Colon (tissue), 2 donors: ENCODE measurements around the gene RBM18.

Experiments
- FAIRE-seq: peaks from 2 replicates; lab custom pipeline; 2012; peaks lifted over from hg19 to GRCh38; lab: Jason Lieb, UNC
- donor health status: control.
- donor health status: control.

RBM18 gene, protein sequence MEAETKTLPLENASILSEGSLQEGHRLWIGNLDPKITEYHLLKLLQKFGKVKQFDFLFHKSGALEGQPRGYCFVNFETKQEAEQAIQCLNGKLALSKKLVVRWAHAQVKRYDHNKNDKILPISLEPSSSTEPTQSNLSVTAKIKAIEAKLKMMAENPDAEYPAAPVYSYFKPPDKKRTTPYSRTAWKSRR

DNA sequence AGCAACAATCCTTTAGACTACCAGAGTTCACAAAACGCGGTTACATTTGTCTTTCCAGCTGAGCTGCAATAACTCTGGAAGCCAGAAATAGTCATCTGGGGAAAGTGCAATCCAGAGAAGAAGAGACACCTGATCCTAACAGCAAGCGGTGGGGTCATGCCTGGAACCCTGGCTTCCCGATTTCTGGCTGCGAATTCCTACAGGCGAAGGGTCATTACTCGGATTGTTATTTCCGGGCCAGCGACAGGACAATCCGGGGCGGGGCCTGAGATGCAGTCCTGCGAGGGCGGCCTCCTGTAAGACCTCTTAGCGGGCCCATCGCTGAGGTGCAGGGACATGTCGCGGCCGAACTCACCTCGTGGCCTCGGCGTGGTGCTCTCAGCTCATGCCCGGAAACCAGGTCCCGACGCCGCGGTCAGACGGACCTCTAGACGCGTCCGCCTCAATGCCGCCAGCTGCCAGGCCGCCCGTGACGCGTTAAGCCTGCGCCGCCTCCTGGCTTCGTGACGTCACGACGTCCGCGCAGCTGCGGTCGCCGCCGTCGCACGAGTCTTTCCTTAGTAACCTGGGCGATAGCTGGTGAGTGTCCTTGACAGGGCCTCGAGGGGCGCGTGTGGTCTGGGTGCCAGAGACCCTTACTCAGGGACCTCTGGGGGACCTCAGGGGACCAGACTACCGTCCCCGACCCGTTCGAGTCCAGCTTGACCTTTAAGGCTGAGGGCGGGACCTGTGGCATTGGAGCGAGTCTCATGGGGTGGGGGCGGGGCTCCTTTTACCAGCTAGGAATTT, at the start of gene RBM18, which contains the start of gene MRRF:
RBM18 (minus strand) TSS at position 481 of the 789 bp plus-strand sequence. CDS start 3,348 bp downstream, outside the sequence.
MRRF (plus strand) TSS at position 523 of the 789 bp plus-strand sequence. CDS start 6,010 bp downstream, outside the sequence.
- FAIRE-seq: no peak

DNA sequence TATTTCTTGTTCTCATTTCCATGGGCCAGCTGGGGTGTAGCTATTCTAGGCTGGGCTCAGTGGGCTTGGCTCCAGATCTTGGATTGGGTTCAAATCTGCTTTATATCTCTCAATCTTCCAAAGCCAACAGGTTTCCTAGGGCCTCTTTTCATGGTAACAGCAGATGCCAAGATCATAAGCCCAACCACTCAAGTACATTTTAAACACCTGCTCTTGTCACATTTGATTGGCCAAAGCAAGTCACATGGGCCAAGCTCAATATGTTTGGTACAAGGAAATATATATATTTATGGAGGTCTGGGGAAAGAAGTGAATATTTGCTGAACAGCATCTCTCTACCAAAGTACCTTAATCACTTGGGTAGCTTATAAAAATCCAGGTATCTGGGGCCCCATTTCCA, 49.5 kb upstream of the RBM18 start:
- FAIRE-seq: no peak

DNA sequence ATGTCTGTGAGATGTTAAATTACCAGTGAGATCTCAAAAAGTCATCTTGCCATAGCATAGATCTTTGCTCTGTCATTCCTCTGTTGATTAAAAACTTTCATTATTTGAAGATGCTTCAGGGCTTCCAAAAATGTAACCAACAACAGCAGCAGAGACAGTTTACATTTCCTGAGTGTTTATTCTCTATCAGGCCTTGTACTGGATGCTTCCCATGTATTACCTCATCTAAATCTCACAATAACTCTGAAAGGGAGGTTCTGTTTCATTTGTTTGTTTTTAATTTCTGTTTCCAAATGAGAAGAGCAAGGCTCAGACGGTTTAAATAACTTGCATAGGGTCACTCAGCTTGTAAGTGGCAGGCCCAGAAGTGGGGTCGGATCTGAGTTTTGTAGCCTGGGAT, 45.2 kb upstream of the RBM18 start:
- FAIRE-seq: no peak

DNA sequence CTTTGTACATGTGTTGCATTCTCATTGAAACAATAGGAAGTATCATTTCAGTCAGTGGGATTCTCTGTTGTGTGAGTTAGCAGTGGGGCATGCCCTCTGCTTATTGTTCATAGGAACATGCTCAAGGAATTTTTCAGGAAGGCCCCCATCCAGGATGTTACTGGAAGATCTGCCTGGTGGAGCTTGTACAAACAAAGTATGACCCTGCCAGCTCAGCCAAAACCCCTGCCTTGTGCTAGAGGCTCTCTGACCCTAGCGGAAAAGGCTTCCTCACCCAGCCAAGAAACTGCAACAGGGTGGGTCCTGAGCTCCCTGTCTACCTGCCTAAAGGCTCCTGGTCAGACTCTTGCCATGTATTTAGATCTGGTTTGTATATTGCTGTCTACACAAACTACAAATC, 43.3 kb upstream of the RBM18 start:
- FAIRE-seq: no peak

GRCh38 chr9:122307061-122307460, 42.4 kb upstream of the RBM18 start:
- no peak for FAIRE-seq

DNA sequence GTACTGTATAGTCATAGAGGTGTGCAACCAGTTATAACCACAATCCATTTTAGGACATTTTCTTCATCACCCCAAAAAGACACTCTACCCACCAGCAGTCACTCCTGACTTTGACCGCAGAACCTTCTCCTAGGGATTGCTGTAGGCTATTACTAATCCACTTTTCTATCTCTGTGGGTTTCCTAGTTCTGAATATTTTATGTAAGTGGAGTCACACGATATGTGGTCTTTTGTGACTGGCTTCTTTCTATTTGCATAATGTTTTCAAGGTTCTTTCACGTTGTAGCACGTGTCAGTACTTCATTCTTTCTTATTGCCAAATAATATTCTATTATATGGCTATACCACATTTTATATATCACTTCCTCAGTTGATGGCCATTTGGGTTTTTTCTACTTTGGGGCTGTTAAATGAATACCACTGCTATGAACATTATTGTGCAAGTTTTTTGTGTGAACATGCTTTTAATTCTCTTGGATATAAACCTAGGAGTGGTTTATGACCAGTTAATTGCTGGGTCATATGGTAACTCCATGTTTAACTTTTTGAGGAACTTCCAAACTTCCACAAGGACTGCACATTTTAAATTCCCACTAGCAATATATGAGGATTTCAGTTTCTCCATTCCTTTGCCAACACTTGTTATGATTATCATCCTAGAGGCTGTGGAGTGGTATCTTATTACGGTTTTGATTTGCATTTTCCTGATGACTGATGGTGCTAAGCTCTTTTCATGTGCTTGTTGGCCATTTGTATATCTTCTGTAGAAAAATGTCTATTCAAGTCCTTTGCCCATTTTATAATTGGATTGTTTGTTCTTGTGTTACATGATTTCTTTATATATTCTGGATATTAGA, 37.8 kb upstream of the RBM18 start:
- FAIRE-seq: no peak

DNA sequence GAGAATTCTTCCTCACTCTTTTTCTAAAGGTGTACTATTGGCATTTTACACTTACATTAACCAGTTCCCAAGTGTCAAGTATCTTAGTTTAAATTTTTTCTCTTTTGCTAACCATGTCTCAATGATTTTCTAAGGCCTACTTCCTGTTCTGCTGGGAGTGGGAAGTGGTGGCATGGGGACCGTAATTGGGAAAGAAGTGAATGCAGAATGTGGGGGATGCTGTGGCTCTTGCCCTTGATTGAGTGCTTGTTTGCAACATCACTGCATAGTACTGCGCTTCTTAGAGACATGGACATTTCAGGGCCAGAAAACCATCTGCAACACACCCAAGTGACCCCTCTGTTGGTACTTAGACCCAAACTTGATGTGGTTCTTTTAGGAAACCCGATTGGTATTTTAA, 32.9 kb upstream of the RBM18 start:
- FAIRE-seq: no peak

DNA sequence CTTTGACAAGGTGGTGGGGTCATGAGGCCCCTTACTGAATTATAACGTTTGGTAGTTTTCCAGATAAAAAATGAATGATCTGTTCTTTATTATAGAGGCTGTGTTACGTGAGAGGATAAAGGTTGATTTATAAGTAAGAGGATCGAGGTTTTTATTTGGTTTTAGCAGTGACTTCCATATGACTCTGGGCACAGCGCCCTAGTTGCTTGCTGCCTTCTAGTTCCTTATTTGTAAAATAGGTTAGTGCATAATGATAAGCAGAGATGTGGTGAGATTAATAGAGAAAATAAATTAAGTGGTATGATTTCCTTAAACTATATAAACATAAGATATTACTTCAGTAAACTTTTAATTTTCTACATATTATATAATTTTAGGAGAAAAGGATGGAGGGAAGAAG, 29.9 kb upstream of the RBM18 start:
- no peak for FAIRE-seq

GRCh38 chr9:122291458-122291857, 26.8 kb upstream of the RBM18 start:
- no peak for FAIRE-seq

- no peak for FAIRE-seq
These were observed 22.6 kb upstream of the RBM18 start for GRCh38 chr9:122287214-122287720.

- no peak for FAIRE-seq
These were observed 22.1 kb upstream of the RBM18 start for GRCh38 chr9:122286764-122287163.

DNA sequence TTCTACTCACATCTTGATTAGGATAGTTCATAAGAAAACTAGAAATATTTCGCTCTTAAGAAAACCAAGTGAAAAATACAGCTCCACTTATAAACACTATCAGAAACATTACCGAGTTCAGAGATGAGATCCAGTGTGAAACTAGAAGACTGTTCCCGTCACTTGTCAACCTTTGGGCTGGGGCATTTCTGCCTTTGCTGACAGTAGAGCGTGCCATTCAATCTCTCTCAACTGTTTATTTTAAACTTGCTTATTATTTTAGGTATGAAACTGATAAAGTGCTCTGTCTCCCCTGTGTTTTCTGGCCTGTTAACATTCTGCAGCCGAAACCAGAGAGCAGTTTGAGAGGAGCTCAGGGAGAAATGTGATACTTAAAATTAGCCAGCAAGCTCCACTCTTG, 16.7 kb upstream of the RBM18 start:
- no peak for FAIRE-seq

DNA sequence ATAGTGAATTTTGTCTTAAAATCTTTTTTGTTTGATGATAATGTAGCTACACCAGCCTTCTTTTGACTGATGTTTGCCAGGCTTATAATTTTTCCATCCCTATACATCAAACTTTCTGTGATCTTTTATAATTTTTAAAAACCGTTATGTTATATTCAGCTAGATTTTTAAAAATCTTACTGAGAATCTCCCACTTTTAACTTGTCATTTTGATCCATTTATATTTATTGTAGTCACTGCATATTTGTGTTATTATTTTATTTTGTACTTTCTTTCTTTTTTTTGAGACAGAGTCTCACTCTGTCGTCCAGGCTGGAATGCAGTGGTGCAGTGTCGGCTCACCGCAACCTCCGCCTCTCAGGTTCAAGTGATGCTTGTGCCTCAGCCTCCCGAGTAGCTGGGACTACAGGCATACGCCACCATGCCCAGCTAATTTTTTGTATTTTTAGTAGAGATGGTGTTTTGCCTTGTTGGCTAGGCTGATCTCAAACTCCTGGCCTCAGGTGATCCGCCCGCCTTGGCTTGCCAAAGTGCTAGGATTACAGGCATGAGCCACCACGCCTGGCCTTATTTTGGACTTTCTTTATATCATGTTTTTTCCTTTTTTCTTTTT, 12.8 kb upstream of the RBM18 start:
- FAIRE-seq: no peak

- no peak for FAIRE-seq
These were observed 11.5 kb upstream of the RBM18 start for GRCh38 chr9:122276096-122276495.

DNA sequence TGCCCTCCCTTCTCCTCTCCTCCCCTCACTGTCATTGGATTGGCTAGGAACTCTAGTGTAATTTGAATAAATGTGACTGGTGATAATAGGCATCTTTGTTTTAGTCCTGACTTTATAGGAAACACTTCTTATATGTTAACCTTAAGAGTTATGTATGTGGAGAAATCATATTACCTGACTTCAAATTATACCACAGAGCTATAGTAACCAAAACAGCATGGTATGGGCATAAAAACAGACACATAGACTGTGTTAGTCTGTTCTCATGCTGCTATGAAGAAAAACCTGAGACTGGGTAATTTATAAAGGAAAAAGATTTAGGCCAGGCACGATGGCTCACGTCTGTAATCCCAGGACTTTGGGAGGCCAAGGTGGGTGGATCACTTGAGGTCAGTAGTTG, 9.4 kb upstream of the RBM18 start:
- FAIRE-seq: no peak

- FAIRE-seq: no peak
These were observed 3.6 kb upstream of the RBM18 start for GRCh38 chr9:122268041-122268814.

GRCh38 chr9:122265149-122265915, 692 bp upstream of the RBM18 start:
- FAIRE-seq: no peak

DNA sequence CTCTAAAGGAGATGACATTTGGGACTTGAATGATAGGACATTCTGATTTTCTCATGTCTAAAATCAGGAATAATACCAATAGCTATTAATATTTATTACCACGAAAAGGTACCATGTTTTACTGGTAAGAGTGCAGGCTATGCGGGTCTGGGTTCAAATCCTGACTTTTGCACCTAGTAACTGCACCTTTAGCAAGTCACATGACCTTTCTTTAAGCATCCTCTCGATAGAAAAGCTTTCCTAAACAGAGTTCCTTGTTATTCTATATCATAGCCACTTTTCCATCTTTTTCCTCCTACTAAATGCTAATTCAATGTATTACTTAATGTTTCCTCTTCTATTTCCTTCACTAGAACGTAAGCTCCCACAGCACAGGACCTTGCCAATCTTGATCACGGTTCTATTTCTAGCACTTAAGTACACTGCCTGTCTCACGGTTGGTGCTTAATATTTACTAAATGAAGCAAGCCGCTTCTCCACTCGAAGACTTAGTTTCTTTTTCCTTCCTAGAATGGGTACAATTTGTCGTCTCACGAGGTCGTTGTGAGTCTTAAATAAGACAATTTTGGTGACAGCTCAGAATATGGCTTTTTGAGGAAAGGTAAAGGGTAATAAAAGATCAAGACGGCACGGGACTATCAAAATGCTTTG, 816 bp downstream of the RBM18 start:
- FAIRE-seq: no peak

DNA sequence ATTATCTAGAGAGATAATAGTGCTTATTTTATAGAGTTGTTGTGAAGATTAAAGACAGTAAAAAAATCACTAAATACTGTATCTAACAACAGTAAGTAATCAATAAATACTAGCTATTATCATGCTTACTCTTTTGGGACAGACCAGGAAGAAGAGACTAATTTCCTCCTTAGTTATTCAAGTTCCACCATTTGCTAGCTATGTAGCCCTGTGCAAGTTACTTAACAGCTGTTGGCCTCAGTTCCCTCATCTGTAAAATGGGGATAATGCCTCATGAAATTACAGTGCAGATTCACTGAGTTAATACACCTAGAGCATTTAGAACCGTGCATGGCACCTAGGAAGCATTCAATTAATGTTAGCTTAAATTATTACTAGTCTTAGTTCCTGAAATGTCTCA, 2.6 kb downstream of the RBM18 start:
- FAIRE-seq: no peak

DNA sequence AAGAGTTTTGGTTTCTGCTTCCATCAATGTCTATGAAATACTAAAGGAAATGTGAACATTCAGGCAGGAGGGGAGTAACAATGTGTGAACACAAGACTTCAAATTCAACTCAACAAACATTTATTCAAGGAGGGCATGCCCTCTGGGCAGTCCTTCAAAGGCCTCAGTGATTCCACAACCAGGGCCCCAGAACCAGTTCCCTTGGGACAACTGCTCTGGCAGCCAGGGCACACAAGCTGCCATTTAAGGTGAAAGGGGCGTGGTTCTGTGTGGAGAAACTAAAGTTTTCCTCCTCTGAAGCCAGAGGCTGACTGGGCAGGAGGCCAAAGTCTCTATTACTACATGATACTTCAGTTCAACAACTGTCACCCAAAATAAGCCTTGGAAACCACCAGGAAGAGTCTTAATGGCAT, 3.2 kb downstream of the RBM18 start:
- FAIRE-seq: no peak
